CD14-positive monocyte (primary cell): ENCODE measurements around the gene NPRL2. TPM values are rescaled to one million over a fixed set of nuclear protein-coding genes. Genes with fewer than 3 reads are reported as not detected.

Experiments used
- DNase-seq, 3 donors: peaks; one replicate each; pipeline ENCODE4 v3.0.0-alpha.2; 2011 to 2022
- H2AFZ ChIP-seq: 2 replicates; pipeline ENCODE4 v1.6.0; 2012; ENCODE audit warnings: mild to moderate bottlenecking, low read depth, low read length, inconsistent platforms; ENCODE audit not compliant: insufficient read depth, poor library complexity, severe bottlenecking
- H3K27ac ChIP-seq, 2 donors: 1 replicate in 1 of 2; 2 replicates in 1 of 2; pipeline ENCODE4 v1.5.1; 2012 to 2013; ENCODE audit warnings: low read length in 2 of 2, control low read depth in 1 of 2, inconsistent platforms in 1 of 2, low read depth in 1 of 2, mild to moderate bottlenecking in 1 of 2
- H3K27me3 ChIP-seq, 2 donors: one replicate each; pipeline versions ENCODE4 v1.6.0 to v1.6.1; 2011 to 2013; ENCODE audit warnings: low read length in 2 of 2; ENCODE audit not compliant: control insufficient read depth in 2 of 2, insufficient read depth in 2 of 2
- H3K36me3 ChIP-seq, 2 donors: replicated peaks in 1 of 2; 1 replicate in 1 of 2; 2 replicates in 1 of 2; pipeline versions ENCODE4 v1.5.1 to v1.6.1; 2012 to 2013; ENCODE audit warnings: low read length in 2 of 2, control low read depth in 1 of 2, inconsistent platforms in 1 of 2, mild to moderate bottlenecking in 1 of 2; ENCODE audit not compliant: insufficient read depth in 2 of 2, control insufficient read depth in 1 of 2
- H3K4me1 ChIP-seq, 2 donors: 1 replicate in 1 of 2; 2 replicates in 1 of 2; pipeline versions ENCODE4 v1.5.1 to v1.6.1; 2012 to 2013; ENCODE audit warnings: low read length in 2 of 2, control low read depth in 1 of 2, inconsistent platforms in 1 of 2, mild to moderate bottlenecking in 1 of 2, moderate library complexity in 1 of 2; ENCODE audit not compliant: insufficient read depth in 2 of 2, control insufficient read depth in 1 of 2
- H3K4me2 ChIP-seq: replicated peaks from 2 replicates; pipeline ENCODE3; 2012; ENCODE audit warnings: low read length, moderate library complexity, mild to moderate bottlenecking; ENCODE audit not compliant: poor library complexity, severe bottlenecking; ENCODE audit errors: extremely low read depth
- H3K4me3 ChIP-seq, 3 experiments: fragments of 200-600 bp in 1 of 3; sonication (generic) in 1 of 3; replicated peaks in 1 of 3; 1 replicate in 2 of 3; 2 replicates in 1 of 3; pipeline ENCODE4 v1.5.1; 2011 to 2013; ENCODE audit warnings: low read length in 3 of 3, mild to moderate bottlenecking in 3 of 3, control low read depth in 2 of 3, low read depth in 2 of 3, inconsistent platforms in 1 of 3, moderate library complexity in 1 of 3
- H3K79me2 ChIP-seq: 2 replicates; pipeline ENCODE4 v1.6.0; 2012; ENCODE audit warnings: mild to moderate bottlenecking, control low read depth, inconsistent platforms, low read length, moderate library complexity; ENCODE audit not compliant: insufficient read depth
- H3K9ac ChIP-seq: 2 replicates; pipeline ENCODE4 v1.6.0; 2017; ENCODE audit warnings: low read length, mild to moderate bottlenecking; ENCODE audit not compliant: insufficient read depth, poor library complexity, severe bottlenecking
- H3K9me3 ChIP-seq, 2 donors: replicated peaks in 1 of 2; 1 replicate in 1 of 2; 2 replicates in 1 of 2; pipeline versions ENCODE4 v1.5.1 to v1.6.1; 2012 to 2013; ENCODE audit warnings: low read length in 2 of 2, control low read depth in 1 of 2; ENCODE audit not compliant: control insufficient read depth in 1 of 2, insufficient read depth in 1 of 2
- H4K20me1 ChIP-seq: 2 replicates; pipeline ENCODE4 v1.6.0; 2012; ENCODE audit warnings: mild to moderate bottlenecking, low read length, control low read depth, moderate library complexity; ENCODE audit not compliant: insufficient read depth
- H3K27ac Mint-ChIP-seq, 7 donors: one replicate each; pipeline ENCODE4 v1.8.0; 2020; ENCODE audit warnings: mild to moderate bottlenecking in 7 of 7, mixed read lengths in 7 of 7, moderate library complexity in 6 of 7, inconsistent platforms in 2 of 7
- H3K27me3 Mint-ChIP-seq, 3 donors: one replicate each; pipeline ENCODE4 v1.8.0; 2021 to 2022; ENCODE audit warnings: low read depth in 3 of 3, mild to moderate bottlenecking in 3 of 3, mixed read lengths in 3 of 3, moderate library complexity in 3 of 3, inconsistent platforms in 1 of 3
- H3K36me3 Mint-ChIP-seq, 2 donors: one replicate each; pipeline ENCODE4 v1.8.0; 2020; ENCODE audit warnings: mixed read lengths in 2 of 2, inconsistent platforms in 1 of 2, mild to moderate bottlenecking in 1 of 2
- H3K4me1 Mint-ChIP-seq: one replicate; pipeline ENCODE4 v1.8.0; 2020; ENCODE audit warnings: mild to moderate bottlenecking, mixed read lengths
- H3K4me3 Mint-ChIP-seq, 2 donors: one replicate each; pipeline ENCODE4 v1.8.0; 2020; ENCODE audit warnings: mild to moderate bottlenecking in 2 of 2, mixed read lengths in 2 of 2, moderate library complexity in 1 of 2
- H3K9me3 Mint-ChIP-seq, 7 donors: one replicate each; pipeline ENCODE4 v1.8.0; 2020 to 2022; ENCODE audit warnings: mixed read lengths in 7 of 7, mild to moderate bottlenecking in 6 of 7, moderate library complexity in 6 of 7, inconsistent platforms in 2 of 7
- CTCF ChIP-seq: fragments of 200-600 bp; IDR thresholded peaks from one replicate; pipeline ENCODE4 v1.8.0; 2022; ENCODE audit warnings: antibody characterized with exemption, mild to moderate bottlenecking
- WGBS: methylation state at CpG from one replicate; pipeline ENCODE4 v1.1.5; 2013; ENCODE audit warnings: missing lambda C conversion rate; ENCODE audit not compliant: insufficient coverage; 5-methylcytosine and 5-hydroxymethylcytosine counted together
- intact Hi-C, 2 donors: fragments of 100-400 bp; cut with micrococcal nuclease; formaldehyde crosslinking; loops; one replicate each; pipeline versions ENCODE4 v1.15.0 to v1.15.1; 2023
- polyA plus RNA-seq, 3 donors: library from polyadenylated mRNA; depleted of rRNA in 1 of 3; unstranded in 2 of 3; stranded (reverse) in 1 of 3; fragments of 300-500 nt in 2 of 3; fragments of >200 nt in 1 of 3; fragmentation: Illumina TruSeq in 2 of 3; gene quantifications; 1 replicate in 2 of 3; 2 replicates in 1 of 3; pipeline ENCODE4 v1.2.3, GENCODE V29; 2012 to 2021

Gene NPRL2
- polyA plus RNA-seq, 3 donors, result 20.9 to 37.9 (median 23.5) TPM

GRCh38 chr3:50378757-50379156, 28.2 kb upstream of the NPRL2 start:
- Mint-ChIP-seq H3K4me1 (no peaks in the 10 kb centered on the region), H3K36me3 (no peaks in the 10 kb centered on the region), H3K4me3 (no peak overlapping the region), H3K27me3 (peaks cover 0 to 4% (median 0%) of the 10 kb centered on the region in 3 donors), H3K9me3 (no peaks in the 10 kb centered on the region), H3K27ac (no peak overlapping the region)
- Histone ChIP-seq H3K4me2 (no peak overlapping the region), H2AFZ (no peak overlapping the region), H3K9me3 (no peaks in the 10 kb centered on the region), H3K9ac (no peak overlapping the region), H3K79me2 (no peaks in the 10 kb centered on the region), H3K4me3 (no peak overlapping the region), H3K36me3 (no peaks in the 10 kb centered on the region), H4K20me1 (no peaks in the 10 kb centered on the region), H3K4me1 (no peaks in the 10 kb centered on the region), H3K27ac (no peak overlapping the region), H3K27me3 (no peaks in the 10 kb centered on the region)
- no peak for DNase-seq
- TF ChIP-seq CTCF, result no peak
- WGBS, result 95% methylated on average over 13 of the region's 17 CpGs
- intact Hi-C loops, result no loop called here

GRCh38 chr3:50378024-50378423, 27.4 kb upstream of the NPRL2 start:
- no peak overlapping the region for H2AFZ ChIP-seq
- TF ChIP-seq CTCF, result no peak
- Mint-ChIP-seq H3K4me3 (no peak overlapping the region), H3K9me3 (no peaks in the 10 kb centered on the region), H3K36me3 (no peaks in the 10 kb centered on the region), H3K27me3 (peaks cover 0 to 4% (median 0%) of the 10 kb centered on the region in 3 donors), H3K27ac (no peak overlapping the region), H3K4me1 (no peaks in the 10 kb centered on the region)
- H3K36me3 ChIP-seq, result no peaks in the 10 kb centered on the region
- H3K4me2 ChIP-seq, result no peak overlapping the region
- no peak overlapping the region for H3K4me3 ChIP-seq
- H3K79me2 ChIP-seq, result no peaks in the 10 kb centered on the region
- no peak overlapping the region for H3K27ac ChIP-seq
- H3K4me1 ChIP-seq, result no peaks in the 10 kb centered on the region
- H4K20me1 ChIP-seq, result no peaks in the 10 kb centered on the region
- H3K9ac ChIP-seq, result no peak overlapping the region
- intact Hi-C loops, result no loop called here
- 80% methylated on average over 2 of the region's 6 CpGs for WGBS
- no peak for DNase-seq
- no peaks in the 10 kb centered on the region for H3K9me3 ChIP-seq
- H3K27me3 ChIP-seq, result no peaks in the 10 kb centered on the region
